GM10266 (cell line): ENCODE measurements around the gene PEX26.
"Not testable (repeated sequence)": the region's sequence is repeated elsewhere in the genome, so short reads cannot be mapped to it uniquely, and the experiment has no call there.

ENCODE experiments used
- DNase-seq: peaks from one replicate; pipeline ENCODE4 v3.0.0; 2012; ENCODE audit errors: extremely low spot score
- CTCF ChIP-seq: IDR thresholded peaks from 2 replicates; pipeline ENCODE4 v1.5.1; 2012; ENCODE audit warnings: mild to moderate bottlenecking, low read depth; ENCODE audit not compliant: control insufficient read depth, insufficient read depth; ENCODE audit errors: missing control alignments

PEX26 gene

GRCh38 chr22:18034076-18034475 is 43.7 kb upstream of the PEX26 start:
- no peak for DNase-seq
- TF ChIP-seq CTCF: no peak

GRCh38 chr22:18035751-18036150 is 42.0 kb upstream of the PEX26 start:
- no peak for DNase-seq
- TF ChIP-seq CTCF: no peak

GRCh38 chr22:18040898-18041297 is 36.9 kb upstream of the PEX26 start:
- not testable (repeated sequence) for DNase-seq

- no peak for TF ChIP-seq CTCF
- no peak for DNase-seq
Measured at GRCh38 chr22:18042685-18043084, 35.1 kb upstream of the PEX26 start.

GRCh38 chr22:18044548-18045271 is 33.1 kb upstream of the PEX26 start:
- DNase-seq: no peak

GRCh38 chr22:18045794-18046193 is 32.0 kb upstream of the PEX26 start:
- no peak for DNase-seq
- TF ChIP-seq CTCF: no peak

More at GRCh38 chr22:18044548-18045271, 33.1 kb upstream of the PEX26 start:
- TF ChIP-seq CTCF: no peak

GRCh38 chr22:18048041-18048440 is 29.7 kb upstream of the PEX26 start:
- TF ChIP-seq CTCF: no peak
- DNase-seq: no peak
